GM12878 (cell line): Measurements from ENCODE around the gene MAN2A2. TPM values are rescaled to one million over a fixed set of nuclear protein-coding genes. Genes with fewer than 3 reads are reported as not detected.
A peak's percentile ranks its signal among the peaks of the same experiment; 100 is the strongest.

Experiments used
- CEBPB ChIP-seq, 2 experiments: fragments of 150-350 bp in 1 of 2; IDR thresholded peaks; 2 replicates each; pipeline ENCODE4 v1.6.1; 2012 to 2014; ENCODE audit warnings: low read depth in 2 of 2, low read length in 2 of 2, borderline replicate concordance in 1 of 2, inconsistent platforms in 1 of 2
- CEBPZ ChIP-seq: fragments of 150-350 bp; IDR thresholded peaks from 2 replicates; pipeline ENCODE4 v1.6.1; 2016; ENCODE audit warnings: low read depth, low read length
- CTCF ChIP-seq, 3 experiments: IDR thresholded peaks in 2 of 3; conservative IDR thresholded peaks in 1 of 3; 2 replicates each; pipeline ENCODE4 v1.5.1; 2011; ENCODE audit warnings: low read depth in 3 of 3, low read length in 3 of 3, mild to moderate bottlenecking in 3 of 3, control low read depth in 2 of 3, moderate library complexity in 2 of 3, inconsistent platforms in 1 of 3, mixed read lengths in 1 of 3; ENCODE audit not compliant: control insufficient read depth in 2 of 3, insufficient read depth in 1 of 3; ENCODE audit errors: extremely low read depth in 1 of 3
- E4F1 ChIP-seq: fragments of 450-650 bp; IDR thresholded peaks from 2 replicates; pipeline ENCODE4 v1.6.1; 2018; ENCODE audit warnings: borderline replicate concordance, mild to moderate bottlenecking; ENCODE audit not compliant: partially characterized antibody
- EGR1 ChIP-seq, 2 experiments: IDR thresholded peaks; 1 replicate in 1 of 2; 2 replicates in 1 of 2; pipeline ENCODE4 v1.6.1; 2011 to 2012; ENCODE audit warnings: low read depth in 2 of 2, low read length in 2 of 2, borderline replicate concordance in 1 of 2, mild to moderate bottlenecking in 1 of 2, moderate library complexity in 1 of 2
- ESRRA ChIP-seq: IDR thresholded peaks from 2 replicates; pipeline ENCODE4 v1.6.1; 2012; ENCODE audit warnings: mild to moderate bottlenecking, low read length, improper control_type of control experiment
- ETV6 ChIP-seq, 2 experiments: fragments of 450-650 bp in 1 of 2; IDR thresholded peaks in 1 of 2; conservative IDR thresholded peaks in 1 of 2; 2 replicates each; pipeline ENCODE4 v1.6.1; 2014; ENCODE audit warnings: antibody characterized with exemption in 1 of 2, borderline replicate concordance in 1 of 2, low read depth in 1 of 2, mild to moderate bottlenecking in 1 of 2, moderate library complexity in 1 of 2
- GABPA ChIP-seq: IDR thresholded peaks from 2 replicates; pipeline ENCODE4 v1.6.1; 2014; ENCODE audit warnings: antibody characterized with exemption, low read depth, mild to moderate bottlenecking, inconsistent platforms
- IKZF1 ChIP-seq: fragments of 450-650 bp; conservative IDR thresholded peaks from 2 replicates; pipeline ENCODE4 v1.6.1; 2017; ENCODE audit warnings: antibody characterized with exemption, mild to moderate bottlenecking
- KDM1A ChIP-seq: fragments of 200-600 bp; sonication (generic); IDR thresholded peaks from 2 replicates; pipeline ENCODE4 v1.6.1; 2016; ENCODE audit warnings: borderline replicate concordance
- NRF1 ChIP-seq: conservative IDR thresholded peaks from 2 replicates; pipeline ENCODE4 v1.6.1; 2011; ENCODE audit warnings: mild to moderate bottlenecking, low read depth, low read length, improper control_type of control experiment
- POLR2AphosphoS2 ChIP-seq: IDR thresholded peaks from 2 replicates; pipeline ENCODE4 v1.6.1; 2011; ENCODE audit warnings: low read depth, mild to moderate bottlenecking, low read length, improper control_type of control experiment, moderate library complexity
- SIN3A ChIP-seq: IDR thresholded peaks from 2 replicates; pipeline ENCODE4 v1.6.1; 2012; ENCODE audit warnings: low read depth, low read length, improper control_type of control experiment
- SIX5 ChIP-seq: IDR thresholded peaks from 2 replicates; pipeline ENCODE4 v1.6.1; 2011; ENCODE audit warnings: mild to moderate bottlenecking, low read depth, low read length, moderate library complexity; ENCODE audit not compliant: severe bottlenecking
- TCF7 ChIP-seq: IDR thresholded peaks from 2 replicates; pipeline ENCODE4 v1.6.1; 2014; ENCODE audit warnings: antibody characterized with exemption, borderline replicate concordance
- ZBTB40 ChIP-seq: fragments of 450-650 bp; IDR thresholded peaks from 2 replicates; pipeline ENCODE4 v1.6.1; 2016; ENCODE audit warnings: mild to moderate bottlenecking, moderate library complexity, borderline replicate concordance
- polyA plus RNA-seq, 11 experiments: library from polyadenylated mRNA; depleted of rRNA in 4 of 11; unstranded in 6 of 11; stranded (reverse) in 5 of 11; fragments of >200 nt; fragmentation: Nextera tagmentation in 4 of 11; fragmentation: Illumina TruSeq in 1 of 11; extraction: Ambion mirVana in 4 of 11; extraction: Trizol in 1 of 11; gene quantifications; 1 replicate in 1 of 11; 2 replicates in 10 of 11; pipeline versions ENCODE4 v1.2.1 to v1.2.3, GENCODE V29; 2011 to 2016; ENCODE audit warnings: inconsistent platforms in 2 of 11, missing spikeins in 2 of 11, low read depth in 1 of 11
- total RNA-seq, 4 experiments: library from RNA; depleted of rRNA in 3 of 4; stranded (reverse); fragments of >200 nt in 3 of 4; fragmentation: Illumina TruSeq in 1 of 4; extraction: Trizol in 1 of 4; gene quantifications; 2 replicates each; pipeline versions ENCODE4 v1.2.1 to v1.2.3, GENCODE V29; 2013 to 2021

MAN2A2 gene
- total and polyA plus RNA-seq, 10 of the 15 experiments (the other 5 are each of a cell fraction or from before 2014, with no cell fraction given): 4.2 to 79.4 (median 23.2) TPM

GRCh38 chr15:90956274-90957030 is 53.4 kb downstream of the MAN2A2 start (continued):
- TF ChIP-seq ETV6 (conservative IDR thresholded peaks at IDR 0.05 in 1 of 2, IDR thresholded peaks at IDR 0.05 in 1 of 2; ENCODE audit: borderline replicate concordance in 1 of 2, low read depth in 1 of 2): no peak
- TF ChIP-seq ESRRA: no peak
- TF ChIP-seq POLR2AphosphoS2: no peak
- TF ChIP-seq EGR1 (IDR thresholded peaks at IDR 0.05; ENCODE audit: borderline replicate concordance in 1 of 2, low read depth in 2 of 2, low read length in 2 of 2): no peak
- TF ChIP-seq CTCF (IDR thresholded peaks at IDR 0.05 in 2 of 3, conservative IDR thresholded peaks at IDR 0.05 in 1 of 3; ENCODE audit: control insufficient read depth in 2 of 3, extremely low read depth in 1 of 3, insufficient read depth in 1 of 3, low read depth in 3 of 3, low read length in 3 of 3): peak; percentile 65 to 87 (median 67); a peak in 5 of 6 replicates
- TF ChIP-seq NRF1: no peak
- no peak for TF ChIP-seq E4F1
- TF ChIP-seq CEBPZ: no peak
- TF ChIP-seq SIX5: no peak
- TF ChIP-seq KDM1A: no peak
- no peak for TF ChIP-seq ZBTB40
- no peak for TF ChIP-seq TCF7
- no peak for TF ChIP-seq SIN3A
- no peak for TF ChIP-seq CEBPB (IDR thresholded peaks at IDR 0.05; ENCODE audit: borderline replicate concordance in 1 of 2, low read depth in 2 of 2, low read length in 2 of 2)
- TF ChIP-seq GABPA: no peak
- TF ChIP-seq IKZF1: peak; percentile 16; the same call in 1 of the 2 replicates
